UCSD-AML1 (cell line): ENCODE data around the gene HNRNPH1.

ENCODE experiments used
- DNase-seq: peaks from one replicate; lab custom pipeline; 2025; ENCODE audit not compliant: unreplicated experiment; lab: John Stamatoyannopoulos, UW

HNRNPH1 gene

DNA sequence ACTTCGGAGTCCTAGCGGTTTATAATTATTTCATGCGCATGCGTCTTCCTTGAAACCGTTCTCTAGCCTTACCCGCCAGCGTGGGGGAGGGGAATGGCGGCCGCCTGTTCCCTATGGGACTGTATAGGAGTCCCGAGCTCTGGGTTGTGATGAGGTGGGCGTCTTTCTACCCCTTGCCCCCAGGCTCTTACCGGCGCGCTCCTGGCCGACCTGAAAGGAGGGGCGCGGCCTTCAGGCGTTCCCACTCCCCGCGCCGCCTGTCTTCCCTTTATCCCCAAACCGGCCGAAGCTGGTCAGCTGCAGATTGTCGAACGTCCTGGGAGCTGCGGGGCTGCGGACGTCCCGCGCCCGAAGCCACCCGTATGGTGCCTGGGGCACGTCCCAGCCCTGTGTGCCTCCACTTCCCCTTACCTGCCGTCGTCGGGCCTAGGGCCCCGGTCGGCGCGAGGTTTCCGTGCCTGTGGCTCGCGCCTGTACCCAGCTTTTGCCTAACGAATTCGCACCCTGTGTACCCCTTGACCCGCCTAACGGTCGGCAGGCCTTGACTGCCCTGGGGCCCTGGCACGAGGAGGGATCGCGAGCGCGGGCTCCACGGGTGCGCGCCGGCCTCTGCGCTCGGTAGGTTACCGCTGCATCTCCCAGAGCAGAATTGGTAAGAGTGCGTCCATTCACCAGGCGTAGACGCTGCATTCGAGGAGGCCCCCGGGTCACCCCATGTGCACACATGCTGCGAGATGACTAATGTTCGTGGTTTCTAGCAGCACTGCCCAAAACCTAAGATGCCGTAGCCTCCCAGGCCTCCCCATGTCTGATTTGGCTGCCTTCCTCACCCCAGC lies 653 bp upstream of the HNRNPH1 start:
- no peak for DNase-seq

DNA sequence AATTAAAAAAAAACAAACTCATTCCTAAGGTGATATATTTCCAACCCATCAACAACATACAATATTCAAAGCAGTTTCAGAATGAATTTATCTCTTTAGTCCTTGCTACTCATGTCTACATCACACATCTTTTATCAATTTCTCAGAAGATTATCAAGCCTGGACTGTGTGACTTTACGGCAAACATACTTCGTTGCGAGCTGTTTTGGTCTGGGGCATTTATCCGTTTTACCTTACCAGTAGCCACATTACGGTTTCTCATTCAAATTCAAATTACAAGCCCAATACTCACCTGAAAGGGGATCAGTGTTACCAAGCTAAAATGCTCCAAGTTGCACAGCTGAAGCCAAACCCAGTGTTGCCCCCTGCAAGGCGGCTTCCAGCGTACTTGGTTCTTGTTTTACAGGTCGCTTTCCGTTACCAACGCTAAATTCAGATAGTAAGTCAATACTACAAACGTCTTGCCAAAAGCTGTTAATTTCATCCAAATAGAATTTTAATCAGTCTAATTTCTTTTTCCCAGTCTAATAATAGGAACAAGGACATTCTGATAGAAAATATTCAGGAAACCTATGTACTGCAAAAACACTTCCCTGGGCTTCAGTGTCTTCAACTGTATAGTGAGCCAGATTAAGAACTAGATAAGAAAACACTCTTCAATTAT lies 1.8 kb downstream of the HNRNPH1 start:
- DNase-seq, result no peak

DNA sequence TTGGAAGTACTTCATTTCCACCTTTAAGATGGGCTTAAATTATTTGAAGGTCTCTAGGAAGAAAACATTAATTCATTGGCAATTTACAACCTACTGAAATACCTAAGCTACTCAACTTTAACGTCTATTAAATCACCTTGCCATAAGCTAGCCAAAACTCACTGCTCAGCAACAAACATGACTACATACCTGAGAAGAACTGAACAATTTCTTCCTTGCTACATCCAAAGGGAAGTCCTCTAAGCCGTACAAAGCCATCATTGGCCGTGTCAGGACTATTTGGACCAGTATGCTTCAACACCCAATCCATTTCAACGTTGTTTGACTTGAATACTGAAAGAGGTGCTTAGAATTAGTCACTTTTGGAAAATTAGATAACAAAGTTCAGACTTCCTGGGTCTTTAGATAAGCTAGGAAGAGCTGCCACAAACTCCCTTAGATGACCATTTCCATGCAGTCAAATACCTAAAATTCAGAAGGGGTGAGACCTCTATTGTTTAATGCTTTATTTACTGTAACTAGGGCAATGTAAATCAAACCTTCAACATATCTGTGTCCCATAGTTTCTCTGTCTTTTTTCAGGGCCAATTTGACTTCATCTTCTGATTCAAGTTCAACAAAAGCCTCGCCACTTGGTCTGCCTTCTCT lies 2.6 kb downstream of the HNRNPH1 start:
- DNase-seq, result no peak

DNA sequence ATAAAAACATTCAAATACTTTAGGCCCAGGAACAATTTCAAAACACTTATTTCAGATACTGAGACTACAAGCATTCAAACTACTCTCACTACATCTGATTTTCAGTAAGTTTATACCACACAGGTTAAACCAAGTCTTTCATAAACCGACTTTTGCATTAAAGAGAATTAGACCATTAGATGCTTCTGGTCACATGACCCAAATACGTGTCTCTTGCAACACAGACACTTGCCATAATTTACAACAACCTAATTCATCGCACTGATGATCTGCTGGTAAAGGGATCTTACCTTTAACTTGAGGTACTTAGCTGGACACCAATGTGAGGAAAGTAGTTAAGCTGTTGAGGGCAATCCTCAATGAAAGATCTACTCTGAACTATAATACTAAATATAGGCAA lies 3.2 kb downstream of the HNRNPH1 start:
- no peak for DNase-seq

DNA sequence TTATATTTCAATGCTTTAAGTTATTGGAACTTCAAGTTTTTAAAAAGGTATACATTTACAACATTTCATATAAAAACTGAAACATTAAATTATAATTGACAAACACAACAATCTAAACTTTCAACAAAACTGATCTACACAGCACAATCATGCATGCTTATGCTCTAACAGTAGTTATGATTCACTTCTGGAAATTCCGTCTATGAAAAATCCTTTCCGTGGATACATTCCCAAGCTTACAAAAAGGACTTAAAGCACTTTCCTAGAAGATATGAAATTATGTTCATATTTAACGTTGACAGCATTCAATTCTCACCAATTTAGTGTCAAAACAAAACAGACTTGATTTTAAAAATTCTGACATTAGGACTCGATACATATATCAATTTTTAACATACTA lies 3.7 kb downstream of the HNRNPH1 start:
- DNase-seq, result no peak

DNA sequence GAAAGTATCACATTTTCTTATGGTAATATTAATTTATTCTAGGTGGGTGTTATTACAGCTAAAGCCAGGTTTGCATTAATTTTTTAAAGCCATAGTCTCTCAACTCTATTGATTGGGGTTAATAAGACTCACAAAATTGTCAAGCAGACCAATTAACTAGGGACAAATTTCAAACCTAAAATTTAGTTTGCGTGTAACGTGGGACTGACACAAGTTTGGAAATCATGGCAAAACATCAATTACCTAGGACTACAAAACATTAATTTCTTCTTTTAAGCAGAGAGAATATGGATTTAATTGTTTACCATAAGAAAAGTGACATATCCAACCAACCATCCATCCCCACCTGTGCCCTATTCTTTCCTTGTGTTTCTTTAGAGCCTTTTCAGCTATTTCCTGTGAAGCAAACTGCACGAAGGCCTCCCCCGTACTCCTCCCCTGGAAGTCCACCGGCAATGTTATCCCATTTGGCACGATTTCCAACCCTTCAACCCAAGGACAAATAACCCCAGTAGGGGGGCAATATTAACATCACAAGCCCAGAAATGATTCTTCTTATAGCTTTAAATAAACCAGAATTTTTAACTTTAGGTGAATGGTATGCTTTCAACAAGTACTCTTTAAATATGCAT lies 4.4 kb downstream of the HNRNPH1 start:
- DNase-seq, result no peak

DNA sequence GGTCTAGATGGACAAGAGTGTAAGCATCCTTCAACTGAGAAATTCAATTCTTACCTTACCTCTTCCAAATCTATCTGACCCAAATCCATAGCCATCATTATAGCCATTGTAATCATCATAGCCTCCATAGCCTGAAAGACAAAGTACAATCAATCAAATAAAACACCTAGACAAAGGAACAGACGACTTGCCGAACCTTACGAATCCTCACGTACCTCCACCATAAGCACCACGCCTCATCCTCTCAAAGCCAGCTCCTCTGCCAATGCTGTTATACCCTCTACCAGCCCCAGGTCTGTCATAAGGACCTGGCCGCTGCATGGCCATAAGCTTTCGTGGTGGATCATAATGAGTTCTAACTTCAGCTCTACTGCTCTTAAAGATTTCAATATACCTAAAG lies 5.5 kb downstream of the HNRNPH1 start:
- no peak for DNase-seq

DNA sequence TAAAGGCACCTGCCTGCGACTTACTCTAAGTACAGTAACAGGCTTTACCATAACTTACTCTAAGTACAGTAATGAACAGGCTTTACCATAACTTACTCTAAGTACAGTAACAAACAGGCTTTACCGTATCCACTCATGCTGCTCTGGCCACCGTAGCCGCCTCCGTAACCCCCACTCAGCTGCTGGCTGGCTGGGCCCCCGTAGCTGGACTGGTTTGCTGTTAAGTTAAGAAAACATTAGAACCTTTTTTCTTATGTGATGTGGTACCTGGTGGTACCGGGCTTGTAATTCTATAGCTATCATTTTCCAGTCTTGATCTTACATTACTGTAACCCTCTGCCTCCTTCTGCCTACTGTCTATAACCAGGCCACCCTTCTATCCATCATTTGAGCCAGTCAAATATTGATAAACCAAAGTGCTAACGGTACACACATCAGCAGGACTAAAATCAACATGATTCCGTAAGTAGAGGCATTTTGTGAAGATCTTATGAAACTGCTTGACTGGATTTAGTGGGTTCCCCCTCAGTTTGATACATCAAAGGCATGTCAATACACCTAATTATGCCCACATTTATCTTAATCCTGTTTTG lies 7.4 kb downstream of the HNRNPH1 start:
- no peak for DNase-seq

DNA sequence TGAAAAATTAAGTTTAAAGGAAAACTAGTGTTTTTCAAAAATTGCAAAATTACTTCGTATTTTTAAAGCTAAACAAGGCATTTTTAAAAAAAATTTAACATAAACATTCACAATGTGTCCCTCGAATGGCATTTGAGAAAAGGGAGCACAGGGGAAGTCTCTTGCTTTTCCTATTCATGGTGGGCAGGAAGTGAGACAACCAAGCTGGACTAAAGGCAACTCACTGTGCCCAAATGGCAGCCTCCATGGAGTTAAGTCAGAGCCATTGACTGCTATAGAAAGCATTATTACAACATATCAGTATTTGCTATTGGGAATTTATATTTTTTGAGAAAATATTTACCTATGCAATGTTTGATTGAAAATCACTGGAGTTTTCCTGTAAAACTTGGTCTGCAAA lies 8.3 kb downstream of the HNRNPH1 start:
- DNase-seq, result no peak

DNA sequence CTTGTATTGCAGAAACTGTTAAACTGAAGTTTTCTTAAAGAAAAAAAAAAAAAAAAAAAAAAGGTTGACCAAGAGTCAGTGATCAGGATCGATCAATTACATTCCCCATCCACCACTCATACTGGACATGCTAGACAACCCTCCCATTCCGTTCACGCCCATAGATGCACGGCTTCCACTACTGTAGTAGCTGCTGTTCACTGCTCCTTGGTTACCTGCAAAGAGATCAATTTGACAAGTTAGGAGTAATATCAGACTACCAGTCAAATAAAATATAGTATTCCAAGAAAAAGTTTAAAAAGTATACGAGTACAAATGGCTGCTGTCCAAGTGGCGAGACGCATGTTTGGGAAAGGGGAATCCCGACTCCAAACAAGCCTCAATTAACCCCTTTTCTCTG lies 8.7 kb downstream of the HNRNPH1 start:
- no peak for DNase-seq

DNA sequence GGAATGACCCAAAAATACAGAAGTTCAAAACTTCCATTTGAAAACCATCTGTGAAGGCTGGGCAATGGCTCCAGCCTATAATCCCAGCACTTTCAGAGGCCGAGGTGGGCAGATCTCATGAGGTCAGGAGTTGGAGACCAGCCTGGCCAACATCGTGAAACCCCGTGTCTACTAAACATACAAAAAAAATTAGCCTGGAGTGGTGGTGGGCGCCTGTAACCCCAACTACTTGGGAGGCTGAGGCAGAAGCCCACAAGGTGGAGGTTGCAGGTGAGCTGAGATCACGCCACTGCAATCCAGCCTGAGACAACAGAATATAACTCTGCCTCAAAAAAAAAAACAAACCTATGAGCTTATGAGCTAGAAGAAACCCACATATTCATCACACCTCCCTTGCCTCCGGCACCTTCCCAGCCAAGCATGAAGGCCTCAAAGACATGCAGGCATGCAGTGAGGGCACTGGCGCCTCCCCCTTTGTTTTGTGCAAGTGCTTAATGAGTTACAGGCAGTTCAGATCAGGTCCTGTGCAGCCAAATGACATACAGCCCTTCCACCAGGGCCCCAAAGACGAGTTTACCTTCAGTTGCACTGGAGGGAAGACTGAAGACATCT lies 9.9 kb downstream of the HNRNPH1 start:
- DNase-seq, result no peak

DNA sequence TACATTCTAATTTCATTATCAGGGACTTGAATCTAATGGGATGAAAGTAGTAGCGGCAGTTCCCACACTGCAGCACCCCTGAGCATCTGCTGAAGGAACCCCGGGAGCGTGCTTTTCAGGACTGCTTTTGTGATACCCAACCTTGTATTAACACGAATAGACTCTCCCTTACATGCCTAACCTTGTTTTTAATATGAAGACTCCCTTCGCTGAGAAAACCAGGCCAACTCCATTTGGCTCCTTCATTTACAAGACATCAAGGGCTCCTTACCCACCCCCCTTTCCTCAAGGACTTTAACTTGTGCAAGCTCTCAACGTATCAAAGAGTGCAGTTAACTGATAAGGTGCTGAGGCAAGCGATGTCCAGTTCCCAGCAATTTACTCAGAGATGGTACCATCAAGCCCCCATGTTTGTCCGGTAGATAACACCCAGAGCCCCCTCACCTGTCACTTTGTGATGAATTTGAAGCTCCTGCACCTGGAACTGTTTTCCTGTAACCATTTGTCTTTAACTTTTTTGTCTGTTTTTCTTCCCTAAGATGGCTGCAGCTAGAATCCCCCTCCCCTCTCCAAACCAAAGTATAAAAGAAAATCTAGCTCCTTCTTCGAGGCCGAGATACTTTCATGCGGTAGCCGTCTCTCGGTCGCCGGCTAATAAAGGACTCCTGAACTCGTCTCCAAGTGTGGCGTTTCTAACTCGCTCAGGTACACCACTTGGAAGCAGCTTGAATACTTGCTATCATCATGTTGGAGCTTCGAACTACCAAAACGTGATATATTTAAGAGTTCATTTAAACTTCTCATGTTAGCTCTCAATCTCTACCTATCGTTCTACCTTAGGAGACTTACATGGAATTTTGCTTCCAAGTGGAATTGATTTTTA lies 10.7 kb downstream of the HNRNPH1 start:
- no peak for DNase-seq

DNA sequence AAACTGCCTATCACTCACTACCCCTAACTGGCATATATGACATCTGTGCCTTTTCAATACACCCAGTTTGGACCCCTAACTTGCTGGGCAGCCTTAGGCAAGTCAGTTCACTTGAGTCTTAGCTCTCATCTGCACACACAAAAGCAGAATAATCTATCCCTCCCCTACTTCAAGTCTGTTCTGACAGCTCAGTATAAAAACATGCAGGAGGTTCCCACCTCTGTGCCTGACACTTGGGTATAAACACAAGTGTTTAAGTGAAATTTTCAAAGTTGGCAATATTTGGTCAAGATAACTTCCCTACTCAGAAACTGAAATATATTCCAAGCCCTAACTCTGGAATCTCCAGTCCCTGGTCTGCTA lies 12.6 kb downstream of the HNRNPH1 start:
- no peak for DNase-seq

DNA sequence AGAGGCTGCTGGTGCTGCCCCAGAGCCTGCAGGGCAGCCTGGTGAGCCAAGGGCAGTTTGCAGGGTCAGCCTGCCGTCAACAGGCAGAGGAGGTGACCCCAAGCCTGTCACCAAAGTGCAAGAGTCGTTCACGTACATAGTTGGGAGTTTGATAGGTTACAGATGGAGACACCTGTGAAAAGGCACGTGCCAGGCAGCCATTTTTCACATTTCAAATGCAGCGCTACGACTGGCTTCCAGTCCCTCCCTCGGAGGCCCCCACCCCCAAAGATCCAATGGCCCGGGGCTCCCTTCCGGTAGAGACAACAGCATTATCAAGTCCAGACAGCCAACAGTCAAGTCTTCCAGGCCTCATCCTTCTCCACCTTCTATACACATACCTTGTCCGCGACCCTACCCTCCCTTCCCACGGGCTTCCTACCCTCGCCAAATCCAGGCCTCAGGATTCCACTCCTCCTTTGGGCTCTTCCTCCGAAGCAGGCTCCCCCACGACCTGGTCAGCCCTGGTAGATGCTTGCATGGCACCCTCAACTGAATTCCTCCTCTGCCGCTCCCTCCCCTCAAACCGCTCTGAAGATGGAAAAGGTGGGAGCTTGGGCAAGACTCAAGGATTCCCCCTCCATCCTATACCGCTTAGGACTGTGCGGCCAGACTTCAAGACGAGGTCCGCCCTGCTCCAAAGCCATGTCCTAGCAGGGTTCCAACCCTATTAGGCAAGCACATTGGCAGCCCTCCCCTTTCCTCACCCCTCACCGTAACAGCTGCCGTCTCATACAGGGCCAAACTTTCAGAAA lies 13.2 kb downstream of the HNRNPH1 start:
- DNase-seq, result no peak

DNA sequence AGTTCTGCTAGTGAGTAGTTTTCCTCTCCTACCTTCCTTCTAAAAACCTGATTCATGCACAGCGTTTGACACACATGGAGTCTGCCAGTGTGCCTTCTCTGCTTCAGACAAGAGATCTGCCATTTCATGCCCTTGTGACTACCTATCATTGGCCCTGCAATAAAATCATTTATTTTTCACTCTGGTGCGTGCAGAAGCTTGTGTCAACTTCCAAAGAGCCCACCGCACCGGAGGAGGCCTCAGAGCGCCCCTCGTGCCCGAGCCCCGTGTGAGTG lies 13.7 kb downstream of the HNRNPH1 start:
- no peak for DNase-seq

DNA sequence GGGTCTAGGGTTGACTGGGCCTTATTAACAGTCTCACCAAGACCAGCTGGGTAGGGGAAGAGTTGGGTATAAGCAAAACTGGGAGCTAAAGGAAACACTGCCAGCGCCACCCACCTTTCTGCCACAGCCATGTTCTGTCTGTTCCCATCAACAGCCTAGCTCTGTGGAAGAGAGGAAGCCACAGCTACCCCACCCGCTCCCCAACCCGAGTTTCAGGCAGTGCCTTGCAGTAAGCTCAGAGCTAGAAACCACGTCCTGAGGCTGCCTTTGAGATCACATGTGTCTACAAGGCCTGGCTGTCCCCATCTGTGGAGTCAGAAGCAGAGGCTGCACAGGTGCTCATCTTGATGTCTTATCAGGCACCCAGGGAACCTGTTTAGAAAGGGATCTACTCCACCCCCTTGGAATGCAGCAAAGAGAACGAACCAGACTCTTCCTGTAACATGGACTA lies 15.3 kb downstream of the HNRNPH1 start:
- DNase-seq, result peak; percentile 49

DNA sequence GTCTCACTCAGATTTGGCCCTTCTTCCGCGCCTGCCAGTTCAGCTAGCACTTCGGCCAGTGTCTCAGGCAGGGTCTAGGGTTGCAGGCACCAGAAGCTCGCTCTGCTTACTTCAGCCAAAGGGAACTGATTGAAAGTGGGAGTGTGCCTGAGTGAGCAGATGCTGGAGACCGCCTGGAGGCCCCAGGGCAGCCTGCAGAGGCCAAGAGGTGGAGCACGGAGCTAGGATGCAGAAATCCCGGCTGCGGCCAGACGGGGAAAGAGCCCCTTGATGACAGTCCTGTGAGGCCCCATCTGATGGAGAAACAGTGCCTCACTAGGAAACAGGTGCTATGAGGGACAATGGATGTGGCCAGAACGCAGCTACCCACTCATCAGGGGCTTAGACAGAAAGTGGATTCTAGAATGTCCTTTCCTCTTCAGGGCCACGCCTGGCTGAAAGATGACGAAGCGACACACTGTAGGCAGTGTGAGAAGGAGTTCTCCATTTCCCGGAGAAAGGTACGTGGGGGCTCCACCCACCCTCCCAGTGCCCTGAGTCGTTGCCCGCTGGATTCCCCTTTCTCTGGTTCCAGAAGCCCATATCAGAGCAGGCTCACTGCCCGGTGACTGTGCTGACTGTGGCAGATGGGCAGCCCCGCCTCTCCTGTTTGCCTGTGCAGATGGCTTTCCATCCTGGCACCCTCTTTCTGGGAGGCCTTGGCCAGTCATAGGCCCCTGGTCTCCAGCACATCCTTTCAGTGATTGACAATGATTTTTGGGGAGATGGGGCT lies 16.1 kb downstream of the HNRNPH1 start:
- no peak for DNase-seq

DNA sequence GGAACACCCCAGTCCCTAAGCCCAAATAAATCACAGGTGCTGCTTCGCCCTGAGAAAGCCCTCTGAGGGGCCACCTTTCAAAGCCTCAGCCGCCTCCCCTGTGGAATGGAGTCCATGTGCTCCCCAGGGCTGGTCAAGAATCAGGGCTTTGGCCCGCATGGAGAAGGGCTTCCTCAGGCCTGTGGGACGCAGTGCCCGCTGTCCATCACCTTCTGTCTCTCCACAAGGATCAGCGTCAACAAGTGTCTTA lies 16.6 kb downstream of the HNRNPH1 start:
- no peak for DNase-seq
